HUES64 (cell line): ENCODE data around the gene SNAP25.

Source experiments
- H3K27ac ChIP-seq: 2 replicates; pipeline ENCODE4 v1.7.0; 2013; ENCODE audit warnings: low read depth, low read length, inconsistent platforms
- H3K27me3 ChIP-seq: 2 replicates; pipeline ENCODE4 v1.6.1; 2013; ENCODE audit warnings: mild to moderate bottlenecking, low read length; ENCODE audit not compliant: insufficient read depth
- H3K36me3 ChIP-seq: 2 replicates; pipeline ENCODE4 v1.6.1; 2013; ENCODE audit warnings: mild to moderate bottlenecking, low read length; ENCODE audit not compliant: insufficient read depth
- H3K4me1 ChIP-seq: 2 replicates; pipeline ENCODE4 v1.6.1; 2013; ENCODE audit warnings: mild to moderate bottlenecking, low read length, moderate library complexity; ENCODE audit not compliant: insufficient read depth
- H3K4me3 ChIP-seq: 2 replicates; pipeline ENCODE4 v1.5.1; 2013; ENCODE audit warnings: mild to moderate bottlenecking, low read length, moderate library complexity
- H3K9ac ChIP-seq: 2 replicates; pipeline ENCODE4 v1.6.1; 2013; ENCODE audit warnings: mild to moderate bottlenecking, low read depth, low read length
- H3K9me3 ChIP-seq: 2 replicates; pipeline ENCODE4 v1.6.1; 2013; ENCODE audit warnings: low read depth, low read length; ENCODE audit not compliant: insufficient read depth
- WGBS: fragments of 150-250, 120-280 bp; methylation state at CpG from one replicate; pipeline ENCODE4 v1.1.7; 2013; ENCODE audit warnings: missing lambda C conversion rate; 5-methylcytosine and 5-hydroxymethylcytosine counted together

Gene SNAP25

DNA sequence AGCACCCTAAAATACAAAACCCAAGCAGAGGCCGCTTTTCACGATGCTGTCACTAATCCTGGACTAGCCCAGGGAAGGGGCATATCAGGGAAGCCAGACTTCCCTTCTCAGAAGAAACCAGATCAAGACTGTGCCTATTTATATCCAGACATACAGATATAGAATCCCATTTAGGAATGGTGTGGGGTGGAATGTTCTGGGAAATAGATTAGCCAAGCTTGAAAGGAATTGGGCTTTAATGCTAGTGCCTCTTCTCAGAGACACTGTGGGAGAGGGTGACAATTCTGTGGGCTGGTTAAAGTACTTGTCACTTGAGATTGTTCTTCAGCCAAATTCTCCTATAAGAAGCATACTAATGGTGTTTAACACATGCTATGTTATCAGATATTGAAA is 45.5 kb downstream of the SNAP25 start:
- whole genome bisulfite sequencing, result 73% methylated on average over 2 of the region's 2 CpGs
- Histone ChIP-seq H3K27me3 (peaks cover 4% of the 10 kb centered on the region; the same call in 1 of the 2 replicates), H3K4me3 (no peak overlapping the region), H3K27ac (no peak overlapping the region), H3K9me3 (no peaks in the 10 kb centered on the region), H3K36me3 (no peaks in the 10 kb centered on the region), H3K9ac (no peak overlapping the region), H3K4me1 (peaks cover 28% of the 10 kb centered on the region)

DNA sequence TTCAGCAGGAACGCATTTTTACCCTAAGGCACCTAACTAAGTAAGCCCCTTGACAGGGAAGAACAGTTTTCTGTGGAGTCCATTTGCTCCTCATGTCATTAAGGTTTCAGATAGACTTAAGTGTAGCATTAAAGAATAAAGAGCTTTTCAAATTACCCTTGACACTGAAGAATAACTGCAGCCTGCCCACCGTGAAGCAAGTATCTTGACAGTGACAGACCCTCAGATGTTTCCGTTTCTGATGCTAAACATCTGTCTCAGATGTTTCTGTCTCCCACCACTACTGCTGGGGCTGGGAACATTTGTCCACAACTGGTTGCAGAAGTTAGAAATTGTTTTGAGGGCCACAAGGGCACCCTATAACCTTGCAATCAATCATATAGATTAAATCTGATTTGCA is 50.0 kb downstream of the SNAP25 start:
- Histone ChIP-seq H3K9me3 (no peaks in the 10 kb centered on the region), H3K36me3 (no peaks in the 10 kb centered on the region), H3K4me3 (no peak overlapping the region), H3K27ac (no peak overlapping the region), H3K27me3 (no peaks in the 10 kb centered on the region), H3K9ac (no peak overlapping the region), H3K4me1 (peaks cover 14% of the 10 kb centered on the region)
- WGBS, result 88% methylated on average over 3 of the region's 3 CpGs

DNA sequence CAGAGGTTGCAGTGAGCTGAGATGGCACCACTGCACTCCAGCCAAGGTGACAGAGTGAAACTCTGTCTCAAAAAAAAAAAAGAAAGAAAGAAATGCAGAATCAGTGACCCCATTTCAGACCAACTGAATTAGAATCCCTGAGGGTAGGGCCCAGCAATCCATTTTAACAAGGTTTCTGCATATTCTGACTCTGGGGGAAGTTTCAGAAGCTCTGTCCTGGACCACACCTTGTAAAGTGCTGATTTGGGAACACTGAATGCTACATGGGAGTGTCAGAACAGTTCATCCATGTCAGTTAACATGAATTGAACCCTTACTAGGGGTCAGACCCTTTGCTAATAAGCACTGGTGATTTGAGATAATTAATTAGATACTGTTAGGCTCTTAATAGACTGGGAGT is 52.0 kb downstream of the SNAP25 start:
- Histone ChIP-seq H3K36me3 (no peaks in the 10 kb centered on the region), H3K4me1 (peaks cover 8% of the 10 kb centered on the region; the same call in 1 of the 2 replicates), H3K9me3 (no peaks in the 10 kb centered on the region), H3K27me3 (no peaks in the 10 kb centered on the region), H3K27ac (no peak overlapping the region), H3K4me3 (no peak overlapping the region), H3K9ac (no peak overlapping the region)

DNA sequence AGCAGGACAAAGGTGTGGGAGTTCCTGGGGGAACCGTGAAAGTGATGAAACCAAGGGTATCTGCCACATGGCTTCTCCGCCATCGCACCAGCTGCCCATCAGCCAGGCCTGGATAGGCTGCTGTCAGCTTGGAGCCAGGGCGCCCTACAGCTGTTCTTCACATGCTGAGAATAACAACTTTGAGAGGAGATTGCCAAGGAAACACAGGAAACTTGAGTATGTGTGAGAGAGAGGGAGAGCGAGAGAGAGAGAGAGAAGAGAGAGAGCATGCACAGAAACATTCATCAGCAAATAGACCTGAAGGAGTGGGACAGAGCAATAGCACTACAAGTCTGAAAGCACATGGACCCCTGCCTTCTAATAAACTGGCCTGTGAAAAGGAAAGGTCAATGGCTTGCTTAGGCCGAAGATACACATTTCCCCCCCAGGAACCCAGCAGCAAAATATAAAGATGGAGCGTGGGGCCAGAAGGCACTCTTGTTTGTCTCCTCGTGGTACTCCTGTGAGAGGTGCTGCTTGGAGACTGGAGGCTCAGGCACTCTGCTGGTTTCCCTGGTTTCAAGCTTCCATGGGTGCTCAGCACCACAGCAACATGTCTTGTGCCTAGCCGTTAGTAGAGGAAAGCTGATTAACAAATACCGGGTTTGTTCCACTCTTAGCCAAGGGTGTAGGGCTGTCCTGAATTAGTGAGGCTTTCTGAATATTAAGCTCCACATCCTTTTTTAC is 53.0 kb downstream of the SNAP25 start:
- no peak overlapping the region for H3K4me3 ChIP-seq
- no peaks in the 10 kb centered on the region for H3K27me3 ChIP-seq
- H3K9me3 ChIP-seq, result no peaks in the 10 kb centered on the region
- no peak overlapping the region for H3K27ac ChIP-seq
- H3K4me1 ChIP-seq, result peaks cover 2% of the 10 kb centered on the region; the same call in 1 of the 2 replicates
- no peak overlapping the region for H3K9ac ChIP-seq
- no peaks in the 10 kb centered on the region for H3K36me3 ChIP-seq
- 94% methylated on average over 10 of the region's 10 CpGs for WGBS

DNA sequence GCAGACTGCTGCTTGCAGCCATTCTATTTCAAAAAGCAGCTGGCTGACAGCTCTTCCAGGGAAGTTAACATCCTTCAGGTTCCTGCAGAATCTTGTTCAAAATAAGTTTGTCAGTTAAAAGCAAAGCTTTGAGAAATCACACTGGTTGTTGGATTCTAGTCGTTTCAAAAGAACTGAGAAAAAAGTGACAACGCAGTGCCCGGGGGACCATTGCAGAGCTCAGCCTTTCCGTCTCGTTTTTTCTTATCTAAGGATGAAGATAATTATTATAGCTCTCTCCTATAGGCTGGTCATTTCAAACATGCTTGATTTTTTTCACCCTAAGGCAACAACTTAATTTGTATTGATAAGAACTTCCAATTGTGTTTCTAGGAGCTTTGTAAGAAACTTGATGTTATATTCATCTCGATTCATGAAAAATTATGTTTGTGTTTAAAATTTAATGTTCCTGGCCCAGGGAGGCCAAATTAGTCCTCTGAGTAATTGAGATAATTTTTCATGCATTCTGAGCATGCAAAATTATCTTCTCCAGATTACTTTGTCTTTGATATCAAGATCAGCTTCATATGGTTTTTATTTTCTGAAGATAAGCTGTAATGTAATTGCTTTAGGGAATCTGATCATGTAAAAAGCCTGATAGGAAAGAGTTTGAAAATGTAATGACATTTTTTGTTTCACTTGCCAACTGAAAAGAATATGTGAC is 58.4 kb downstream of the SNAP25 start:
- peaks cover 11% of the 10 kb centered on the region for H3K4me1 ChIP-seq
- H3K27me3 ChIP-seq, result no peaks in the 10 kb centered on the region
- no peak overlapping the region for H3K9ac ChIP-seq
- H3K36me3 ChIP-seq, result no peaks in the 10 kb centered on the region
- H3K4me3 ChIP-seq, result no peak overlapping the region
- H3K9me3 ChIP-seq, result no peaks in the 10 kb centered on the region; the same call in 1 of the 2 replicates
- 94% methylated on average over 6 of the region's 6 CpGs for WGBS
- no peak overlapping the region for H3K27ac ChIP-seq

DNA sequence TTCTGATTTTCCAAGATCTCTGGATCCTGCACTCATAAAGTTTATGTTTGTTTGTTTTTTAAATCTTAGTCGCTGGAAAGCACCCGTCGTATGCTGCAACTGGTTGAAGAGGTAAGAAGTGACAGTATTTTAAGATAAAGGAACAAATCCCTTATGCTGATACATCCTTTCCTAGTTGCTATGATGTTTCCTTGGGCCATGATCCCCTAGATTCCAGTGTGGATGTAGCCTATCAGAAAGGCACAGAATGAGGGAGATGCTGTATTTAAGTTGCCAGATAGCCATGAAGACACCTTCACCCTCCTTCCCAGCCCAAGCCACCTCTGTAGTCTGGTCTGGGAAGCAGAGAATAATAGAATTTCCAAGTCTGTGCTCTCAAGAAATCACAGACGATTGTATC is 59.0 kb downstream of the SNAP25 start:
- peaks cover 12% of the 10 kb centered on the region for H3K4me1 ChIP-seq
- 95% methylated on average over 3 of the region's 4 CpGs for WGBS
- no peaks in the 10 kb centered on the region for H3K36me3 ChIP-seq
- H3K9ac ChIP-seq, result no peak overlapping the region
- no peak overlapping the region for H3K4me3 ChIP-seq
- H3K27me3 ChIP-seq, result no peaks in the 10 kb centered on the region
- no peak overlapping the region for H3K27ac ChIP-seq
- no peaks in the 10 kb centered on the region; the same call in 1 of the 2 replicates for H3K9me3 ChIP-seq

DNA sequence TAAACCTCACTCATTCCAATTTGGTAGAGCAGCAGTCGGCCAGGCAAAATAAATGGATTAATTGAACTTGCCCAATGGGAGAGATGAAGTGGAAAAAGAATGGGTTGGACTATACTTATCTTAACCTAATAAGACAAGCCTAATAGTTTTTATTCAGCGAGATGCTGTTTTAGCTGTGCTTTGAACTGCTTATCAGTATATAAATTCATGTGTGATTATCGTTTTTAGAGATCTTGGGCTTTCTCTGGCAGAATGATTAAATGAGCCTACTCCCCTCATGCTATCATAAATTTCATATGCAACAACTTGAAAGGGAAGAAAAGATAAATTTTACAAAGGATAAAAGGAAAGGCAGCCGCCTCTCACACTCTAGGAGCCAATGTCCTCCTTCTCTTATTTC is 59.8 kb downstream of the SNAP25 start:
- H3K27ac ChIP-seq, result no peak overlapping the region
- H3K4me1 ChIP-seq, result peaks cover 16% of the 10 kb centered on the region
- WGBS, result 83% methylated on average over 2 of the region's 4 CpGs
- H3K27me3 ChIP-seq, result no peaks in the 10 kb centered on the region
- H3K9me3 ChIP-seq, result no peaks in the 10 kb centered on the region; the same call in 1 of the 2 replicates
- no peak overlapping the region for H3K4me3 ChIP-seq
- no peak overlapping the region for H3K9ac ChIP-seq
- no peaks in the 10 kb centered on the region for H3K36me3 ChIP-seq

DNA sequence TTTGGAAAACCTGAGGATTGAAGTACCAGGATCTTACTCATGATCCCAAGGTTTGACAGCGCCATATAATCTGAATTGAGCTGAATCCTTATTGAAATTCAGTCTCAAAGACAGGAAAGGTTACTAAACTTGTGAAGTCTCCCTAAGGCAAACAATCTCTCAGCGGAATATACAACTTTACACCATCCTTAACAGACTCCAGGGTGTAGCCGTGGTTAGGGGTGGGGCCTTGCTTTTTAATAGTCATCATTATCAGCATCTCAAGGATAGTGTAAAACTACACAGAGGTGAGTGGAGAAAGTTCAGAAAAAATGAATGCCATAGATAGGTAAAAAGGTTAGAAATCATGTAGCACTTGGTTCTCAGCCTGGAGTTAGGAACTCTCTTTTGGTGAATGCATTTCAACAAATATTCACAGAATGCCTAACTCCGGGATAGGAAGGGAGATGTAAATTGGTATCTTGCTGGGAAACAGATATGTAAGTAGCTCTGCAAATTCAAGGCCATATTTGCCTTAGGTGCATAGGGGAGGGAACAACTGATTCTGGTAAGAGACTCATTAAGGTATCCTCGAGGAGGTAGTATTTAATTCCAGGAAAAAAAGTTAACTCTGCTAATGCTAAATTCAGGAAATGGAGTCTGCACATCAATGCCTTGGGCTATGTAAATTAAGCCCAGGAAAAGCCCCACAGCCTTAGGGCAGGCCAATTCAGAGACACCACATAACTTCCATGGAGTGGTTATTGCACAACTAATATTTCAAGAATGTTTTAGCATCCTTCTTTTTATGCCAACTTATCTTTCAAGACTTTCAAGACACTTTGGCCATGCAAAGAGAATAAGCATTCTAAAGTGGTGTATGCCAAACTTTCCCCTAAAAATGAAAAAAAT is 61.6 kb downstream of the SNAP25 start:
- Histone ChIP-seq H3K27ac (no peak overlapping the region), H3K4me1 (peaks cover 16% of the 10 kb centered on the region)

DNA sequence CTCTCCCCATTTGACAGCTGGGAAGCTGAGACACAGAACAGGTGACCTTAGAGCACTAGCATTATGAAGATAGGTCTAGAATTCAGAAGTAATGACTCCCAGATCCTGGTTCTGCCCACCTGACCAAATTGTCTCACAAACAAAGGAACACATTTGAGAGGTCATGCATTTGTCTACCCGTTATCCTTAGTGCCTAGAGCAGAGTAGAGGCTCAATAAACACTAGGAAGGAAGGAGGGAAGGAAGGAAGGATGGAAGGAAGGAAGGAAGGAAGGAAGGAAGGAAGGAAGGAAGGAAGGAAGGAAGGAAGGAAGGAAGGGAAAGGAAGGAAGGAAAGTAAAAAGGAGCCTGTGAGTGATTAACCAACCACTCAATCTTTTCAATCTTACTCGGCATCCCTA is 63.3 kb downstream of the SNAP25 start:
- WGBS, result 95% methylated on average over 2 of the region's 2 CpGs
- Histone ChIP-seq H3K4me3 (no peak overlapping the region), H3K9ac (no peak overlapping the region), H3K36me3 (no peaks in the 10 kb centered on the region), H3K4me1 (peaks cover 23% of the 10 kb centered on the region), H3K9me3 (no peaks in the 10 kb centered on the region; the same call in 1 of the 2 replicates), H3K27me3 (no peaks in the 10 kb centered on the region), H3K27ac (no peak overlapping the region)

More for the DNA sequence above, 61.6 kb downstream of the SNAP25 start:
- H3K9ac ChIP-seq, result no peak overlapping the region
- H3K4me3 ChIP-seq, result no peak overlapping the region
- H3K36me3 ChIP-seq, result no peaks in the 10 kb centered on the region
- H3K27me3 ChIP-seq, result no peaks in the 10 kb centered on the region
- H3K9me3 ChIP-seq, result no peaks in the 10 kb centered on the region; the same call in 1 of the 2 replicates
- 33% methylated on average over 3 of the region's 5 CpGs for WGBS

DNA sequence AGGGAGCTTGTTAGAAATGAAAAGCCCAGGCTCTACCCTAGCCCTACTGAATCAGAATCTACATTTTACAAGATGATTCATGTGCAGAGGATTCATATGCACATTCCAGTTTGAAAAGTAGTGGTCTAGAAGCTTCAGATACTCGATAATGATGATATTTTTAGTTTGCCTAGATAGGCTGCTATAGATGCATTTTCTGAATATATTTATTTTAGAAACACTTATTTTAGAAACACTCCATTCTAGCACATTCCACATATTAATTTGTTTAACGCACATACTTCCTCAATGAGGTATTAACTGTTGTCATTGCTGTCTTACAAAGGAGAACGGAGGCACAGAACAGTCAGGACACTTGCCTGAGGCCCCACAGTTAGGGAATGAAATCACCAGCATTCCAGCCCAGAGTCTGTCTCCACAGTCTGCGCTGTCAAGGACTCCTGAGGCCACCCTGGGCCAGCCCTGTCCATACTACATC is 64.4 kb downstream of the SNAP25 start:
- WGBS, result 85% methylated on average over 4 of the region's 4 CpGs
- H3K27ac ChIP-seq, result no peak overlapping the region
- H3K4me1 ChIP-seq, result peaks cover 23% of the 10 kb centered on the region
- no peaks in the 10 kb centered on the region; the same call in 1 of the 2 replicates for H3K9me3 ChIP-seq
- H3K9ac ChIP-seq, result no peak overlapping the region
- H3K27me3 ChIP-seq, result no peaks in the 10 kb centered on the region
- no peak overlapping the region for H3K4me3 ChIP-seq
- no peaks in the 10 kb centered on the region for H3K36me3 ChIP-seq

DNA sequence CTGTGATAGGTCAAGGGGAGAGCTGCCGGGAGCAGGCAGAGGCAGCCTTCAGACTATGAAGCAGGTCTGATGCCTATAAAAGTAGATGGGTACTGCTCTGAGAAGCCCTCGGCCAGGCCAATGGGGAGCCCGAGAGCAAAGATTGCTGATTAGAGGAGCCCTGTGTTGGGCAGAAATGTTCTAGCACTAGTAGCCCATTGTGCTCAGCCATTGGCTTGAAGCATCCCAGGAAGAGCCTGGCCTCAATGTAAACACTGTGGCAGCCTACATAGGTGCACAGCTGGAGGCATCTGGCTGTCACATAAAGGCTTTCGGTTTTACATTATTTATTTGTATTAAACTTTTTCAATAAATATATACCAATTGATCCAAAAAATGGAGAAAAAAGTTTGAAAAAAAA is 67.7 kb downstream of the SNAP25 start:
- no peak overlapping the region for H3K4me3 ChIP-seq
- H3K9me3 ChIP-seq, result no peaks in the 10 kb centered on the region
- peaks cover 14% of the 10 kb centered on the region for H3K4me1 ChIP-seq
- no peaks in the 10 kb centered on the region for H3K36me3 ChIP-seq
- WGBS, result 84% methylated on average over 3 of the region's 4 CpGs
- no peak overlapping the region for H3K27ac ChIP-seq
- H3K9ac ChIP-seq, result no peak overlapping the region
- no peaks in the 10 kb centered on the region for H3K27me3 ChIP-seq
